B cell (primary cell): ENCODE results near the gene SUCLG2. TPM values are rescaled to one million over a fixed set of nuclear protein-coding genes. Genes with fewer than 3 reads are reported as not detected.

Experiments used
- ATAC-seq: fragments of 200-7000 bp; cut with Tn5 transposase; one replicate; pipeline ENCODE4 v1.10.0; 2021; ENCODE audit warnings: low read depth, mild to moderate bottlenecking, moderate number of reproducible peaks, moderate library complexity
- CTCF ChIA-PET: fragments of 350-600 bp; sonication (Branson Sonifier 250); formaldehyde crosslinking; loops from one replicate; lab custom pipeline; 2021; ENCODE audit warnings: antibody characterized with exemption, inconsistent platforms; lab: Charles Lee
- POLR2A ChIA-PET: fragments of 350-600 bp; sonication (Branson Sonifier 250); formaldehyde crosslinking; loops from one replicate; lab custom pipeline; 2021; ENCODE audit warnings: antibody characterized with exemption; lab: Charles Lee
- DNase-seq: peaks from one replicate; pipeline ENCODE4 v3.0.0; 2013
- H2AFZ ChIP-seq: 2 replicates; pipeline ENCODE4 v1.6.1; 2012; ENCODE audit warnings: mild to moderate bottlenecking, low read depth, low read length; ENCODE audit not compliant: insufficient read depth, poor library complexity, severe bottlenecking
- H3K27ac ChIP-seq, 2 donors: 1 replicate in 1 of 2; 2 replicates in 1 of 2; pipeline ENCODE4 v1.5.1; 2012 to 2013; ENCODE audit warnings: low read length in 2 of 2, mild to moderate bottlenecking in 2 of 2, moderate library complexity in 1 of 2
- H3K27me3 ChIP-seq, 4 experiments: fragments of 200-600 bp in 1 of 4; sonication (generic) in 1 of 4; replicated peaks in 1 of 4; 1 replicate in 2 of 4; 2 replicates in 2 of 4; pipeline versions ENCODE4 v1.6.1 to v1.7.0; 2013 to 2016; ENCODE audit warnings: low read length in 3 of 4, mild to moderate bottlenecking in 2 of 4, mixed read lengths in 1 of 4, moderate library complexity in 1 of 4; ENCODE audit not compliant: insufficient read depth in 4 of 4, control insufficient read depth in 3 of 4; ENCODE audit errors: control extremely low read depth in 1 of 4
- H3K36me3 ChIP-seq, 2 experiments: replicated peaks in 1 of 2; 1 replicate in 1 of 2; 2 replicates in 1 of 2; pipeline versions ENCODE4 v1.6.1 to v1.7.1; 2013; ENCODE audit warnings: low read length in 1 of 2; ENCODE audit not compliant: insufficient read depth in 2 of 2, control insufficient read depth in 1 of 2; ENCODE audit errors: control extremely low read depth in 1 of 2, extremely low read depth in 1 of 2
- H3K4me1 ChIP-seq, 2 donors: fragments of 200-600 bp in 1 of 2; sonication (generic) in 1 of 2; 1 replicate in 1 of 2; 2 replicates in 1 of 2; pipeline versions ENCODE4 v1.5.1 to v1.6.1; 2013 to 2017; ENCODE audit warnings: low read length in 2 of 2; ENCODE audit not compliant: control insufficient read depth in 2 of 2, insufficient read depth in 2 of 2
- H3K4me2 ChIP-seq: replicated peaks from 2 replicates; pipeline ENCODE3; 2012; ENCODE audit warnings: mild to moderate bottlenecking, low read depth, low read length; ENCODE audit not compliant: poor library complexity, severe bottlenecking
- H3K4me3 ChIP-seq, 5 experiments: fragments of 200-600 bp in 1 of 5; sonication (generic) in 1 of 5; 1 replicate in 3 of 5; 2 replicates in 2 of 5; pipeline versions ENCODE4 v1.5.1 to v1.7.0; 2011 to 2016; ENCODE audit warnings: low read length in 4 of 5, mild to moderate bottlenecking in 4 of 5, low read depth in 2 of 5, control low read depth in 1 of 5, moderate library complexity in 1 of 5; ENCODE audit not compliant: insufficient read depth in 1 of 5; ENCODE audit errors: control extremely low read depth in 1 of 5, extremely low read depth in 1 of 5
- H3K79me2 ChIP-seq: fragments of 200-600 bp; sonication (generic); one replicate; pipeline ENCODE4 v1.6.0; 2016; ENCODE audit warnings: low read length; ENCODE audit not compliant: control insufficient read depth, insufficient read depth
- H3K9ac ChIP-seq: fragments of 200-600 bp; sonication (generic); 2 replicates; pipeline ENCODE4 v1.6.1; 2017; ENCODE audit warnings: mild to moderate bottlenecking, low read length, moderate library complexity
- H3K9me3 ChIP-seq, 3 donors: one replicate each; pipeline versions ENCODE4 v1.6.1 to v1.7.1; 2013; ENCODE audit warnings: low read length in 2 of 3; ENCODE audit not compliant: control insufficient read depth in 2 of 3, insufficient read depth in 1 of 3; ENCODE audit errors: control extremely low read depth in 1 of 3
- H4K20me1 ChIP-seq: 2 replicates; pipeline ENCODE4 v1.6.0; 2012; ENCODE audit warnings: mild to moderate bottlenecking, low read length; ENCODE audit not compliant: insufficient read depth, control insufficient read depth, poor library complexity, severe bottlenecking
- H3K27ac Mint-ChIP-seq: one replicate; pipeline ENCODE4 v1.8.0; 2021; ENCODE audit warnings: mixed read lengths
- H3K27me3 Mint-ChIP-seq: one replicate; pipeline ENCODE4 v1.8.0; 2021; ENCODE audit warnings: mixed read lengths
- H3K4me1 Mint-ChIP-seq: one replicate; pipeline ENCODE4 v1.8.0; 2021; ENCODE audit warnings: mixed read lengths
- H3K4me3 Mint-ChIP-seq: one replicate; pipeline ENCODE4 v1.8.0; 2021; ENCODE audit warnings: mixed read lengths
- H3K9me3 Mint-ChIP-seq: one replicate; pipeline ENCODE4 v1.8.0; 2022; ENCODE audit warnings: mixed read lengths; ENCODE audit not compliant: insufficient read depth
- EZH2 ChIP-seq: IDR thresholded peaks from 2 replicates; pipeline ENCODE4 v1.6.1; 2012; ENCODE audit warnings: borderline replicate concordance, low read depth, mild to moderate bottlenecking, moderate library complexity, low read length; ENCODE audit not compliant: insufficient read depth, poor library complexity, severe bottlenecking
- WGBS: methylation state at CpG from one replicate; pipeline ENCODE4 v1.1.5; 2013; ENCODE audit warnings: missing lambda C conversion rate; ENCODE audit not compliant: insufficient coverage; 5-methylcytosine and 5-hydroxymethylcytosine counted together
- intact Hi-C: fragments of 100-400 bp; cut with micrococcal nuclease; formaldehyde crosslinking; loops from one replicate; pipeline ENCODE4 v1.10.0; 2022
- polyA plus RNA-seq: library from polyadenylated mRNA; depleted of rRNA; stranded (reverse); fragments of >200 nt; gene quantifications from 2 replicates; pipeline ENCODE4 v1.2.3, GENCODE V29; 2012
- total RNA-seq, 2 donors: library from RNA; stranded (reverse); fragments of 120-200 nt in 1 of 2; gene quantifications; 1 replicate in 1 of 2; 2 replicates in 1 of 2; pipeline versions ENCODE4 v1.2.3 to v1.2.4, GENCODE V29; 2013 to 2022
- TF ChIP-seq, protein P1 (sequence below): fragments of 200-600 bp; IDR thresholded peaks from one replicate; pipeline ENCODE4 v1.8.0; 2022; ENCODE audit warnings: antibody characterized with exemption, mild to moderate bottlenecking

Gene SUCLG2
- total and polyA plus RNA-seq, 2 donors (not counting 1 experiment from before 2014, with no cell fraction given) = 9.1 to 35.8 TPM

DNA sequence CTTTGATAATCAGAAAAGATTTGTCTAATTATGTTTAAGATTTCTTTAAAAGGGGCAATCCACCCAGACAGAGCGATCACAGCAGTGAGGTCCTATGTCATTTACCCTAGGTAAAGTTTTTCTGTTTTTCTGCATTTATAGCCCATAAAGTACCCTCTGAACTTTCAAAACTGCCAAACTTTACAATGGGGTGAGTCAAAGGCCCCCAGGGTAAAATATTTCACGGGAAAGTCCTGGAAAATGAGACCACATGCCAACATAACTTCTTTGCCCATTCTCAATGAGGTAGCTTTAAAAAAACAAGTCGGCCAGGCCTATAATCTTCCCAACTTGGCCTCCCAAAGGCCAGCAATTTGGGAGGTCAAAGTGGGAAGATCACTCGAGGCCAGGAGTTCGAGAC lies 53.0 kb downstream of the SUCLG2 start:
- H4K20me1 ChIP-seq = no peaks in the 10 kb centered on the region
- 100% methylated on average over 3 of the region's 5 CpGs for WGBS
- no peak for ATAC-seq
- no peaks in the 10 kb centered on the region for H3K9me3 ChIP-seq
- peaks cover 31% of the 10 kb centered on the region for H3K4me1 Mint-ChIP-seq
- H3K9ac ChIP-seq = no peak overlapping the region
- ChIA-PET CTCF (no interaction called here), POLR2A (no interaction called here)
- peaks cover 18% of the 10 kb centered on the region for H3K79me2 ChIP-seq
- H3K4me1 ChIP-seq = peaks cover 5 to 11% of the 10 kb centered on the region in 2 donors
- H3K27ac ChIP-seq = no peak overlapping the region
- H3K4me2 ChIP-seq = no peak overlapping the region
- no peak overlapping the region for H2AFZ ChIP-seq
- TF ChIP-seq, protein P1, sequence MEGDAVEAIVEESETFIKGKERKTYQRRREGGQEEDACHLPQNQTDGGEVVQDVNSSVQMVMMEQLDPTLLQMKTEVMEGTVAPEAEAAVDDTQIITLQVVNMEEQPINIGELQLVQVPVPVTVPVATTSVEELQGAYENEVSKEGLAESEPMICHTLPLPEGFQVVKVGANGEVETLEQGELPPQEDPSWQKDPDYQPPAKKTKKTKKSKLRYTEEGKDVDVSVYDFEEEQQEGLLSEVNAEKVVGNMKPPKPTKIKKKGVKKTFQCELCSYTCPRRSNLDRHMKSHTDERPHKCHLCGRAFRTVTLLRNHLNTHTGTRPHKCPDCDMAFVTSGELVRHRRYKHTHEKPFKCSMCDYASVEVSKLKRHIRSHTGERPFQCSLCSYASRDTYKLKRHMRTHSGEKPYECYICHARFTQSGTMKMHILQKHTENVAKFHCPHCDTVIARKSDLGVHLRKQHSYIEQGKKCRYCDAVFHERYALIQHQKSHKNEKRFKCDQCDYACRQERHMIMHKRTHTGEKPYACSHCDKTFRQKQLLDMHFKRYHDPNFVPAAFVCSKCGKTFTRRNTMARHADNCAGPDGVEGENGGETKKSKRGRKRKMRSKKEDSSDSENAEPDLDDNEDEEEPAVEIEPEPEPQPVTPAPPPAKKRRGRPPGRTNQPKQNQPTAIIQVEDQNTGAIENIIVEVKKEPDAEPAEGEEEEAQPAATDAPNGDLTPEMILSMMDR = no peak
- TF ChIP-seq EZH2 = no peak
- H3K27ac Mint-ChIP-seq = no peak overlapping the region
- no peak overlapping the region for H3K4me3 Mint-ChIP-seq
- H3K27me3 Mint-ChIP-seq = no peaks in the 10 kb centered on the region
- no peaks in the 10 kb centered on the region for H3K9me3 Mint-ChIP-seq
- peaks cover 0 to 18% of the 10 kb centered on the region in 2 experiments for H3K36me3 ChIP-seq
- no peak overlapping the region for H3K4me3 ChIP-seq
- H3K27me3 ChIP-seq = no peaks in the 10 kb centered on the region
- no peak for DNase-seq
- intact Hi-C loops = no loop called here

DNA sequence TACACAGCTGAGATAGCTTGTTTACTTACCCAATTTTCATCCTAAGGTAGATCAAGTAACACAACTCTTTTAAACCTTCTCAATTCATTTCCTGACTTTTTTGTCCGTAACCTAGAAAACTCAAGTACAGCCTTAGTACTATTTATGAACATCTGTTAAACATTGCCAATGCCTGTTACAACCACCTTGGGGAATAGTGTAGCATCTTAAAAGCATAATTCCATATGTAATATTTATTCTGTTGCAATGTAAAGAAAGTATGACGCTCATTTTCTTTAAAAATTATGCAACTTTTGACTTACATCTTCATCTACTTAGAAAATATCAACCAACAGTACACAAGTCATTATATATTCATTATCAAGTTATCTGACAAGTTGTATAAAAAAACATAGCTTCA lies 54.6 kb downstream of the SUCLG2 start:
- no peak overlapping the region for H2AFZ ChIP-seq
- peaks cover 0 to 12% of the 10 kb centered on the region in 2 experiments for H3K36me3 ChIP-seq
- no peaks in the 10 kb centered on the region for H3K9me3 Mint-ChIP-seq
- H3K27ac ChIP-seq = no peak overlapping the region
- H4K20me1 ChIP-seq = no peaks in the 10 kb centered on the region
- H3K27me3 ChIP-seq = no peaks in the 10 kb centered on the region
- ATAC-seq (no peak), DNase-seq (no peak)
- TF ChIP-seq, protein P1 = no peak
- no peak for TF ChIP-seq EZH2
- no peak overlapping the region for H3K4me2 ChIP-seq
- no peak overlapping the region for H3K9ac ChIP-seq
- no peak overlapping the region for H3K27ac Mint-ChIP-seq
- peaks cover 5 to 11% of the 10 kb centered on the region in 2 donors for H3K4me1 ChIP-seq
- no peaks in the 10 kb centered on the region for H3K27me3 Mint-ChIP-seq
- CTCF ChIA-PET = interaction anchor here (0.7 kb wide), 1 partner anchor 190 kb away, joined by 3 read pairs; no protein-coding TSS in a partner anchor
- H3K79me2 ChIP-seq = peaks cover 14% of the 10 kb centered on the region
- POLR2A ChIA-PET = no interaction called here
- WGBS = no CpG with 5 or more reads among the region's 2 CpGs
- peaks cover 35% of the 10 kb centered on the region for H3K4me1 Mint-ChIP-seq
- H3K4me3 ChIP-seq = no peak overlapping the region
- H3K9me3 ChIP-seq = no peaks in the 10 kb centered on the region
- intact Hi-C loops = no loop called here
- no peak overlapping the region for H3K4me3 Mint-ChIP-seq
